NAMALWA (cell line): ENCODE data around the gene FGF19.
A peak's percentile ranks its signal among the peaks of the same experiment; 100 is the strongest.

ENCODE experiments used
- DNase-seq: peaks from one replicate; pipeline ENCODE4 v3.0.0-alpha.2; 2015; ENCODE audit warnings: low spot score

The FGF19 gene

GRCh38 chr11:69703768-69704507, at the start of gene FGF19:
FGF19 (minus strand) TSS chr11:69704022; CDS start chr11:69703876, 146 bp downstream.
- no peak for DNase-seq

- no peak for DNase-seq
Measured at GRCh38 chr11:69752890-69753289, 49.1 kb upstream of the FGF19 start.

GRCh38 chr11:69750875-69751597, 47.2 kb upstream of the FGF19 start:
- no peak for DNase-seq

- no peak for DNase-seq
Measured at GRCh38 chr11:69750108-69750850, 46.5 kb upstream of the FGF19 start.

- DNase-seq = no peak
Measured at GRCh38 chr11:69748637-69749036, 44.8 kb upstream of the FGF19 start.

GRCh38 chr11:69746752-69747742, 43.2 kb upstream of the FGF19 start:
- no peak for DNase-seq

- DNase-seq = no peak
Measured at GRCh38 chr11:69746140-69746539, 42.3 kb upstream of the FGF19 start.

- DNase-seq = no peak
Measured at GRCh38 chr11:69745201-69745600, 41.4 kb upstream of the FGF19 start.

- DNase-seq = no peak
Measured at GRCh38 chr11:69744435-69744834, 40.6 kb upstream of the FGF19 start.

- no peak for DNase-seq
Measured at GRCh38 chr11:69734841-69735240, 31.0 kb upstream of the FGF19 start.

GRCh38 chr11:69734367-69734766, 30.5 kb upstream of the FGF19 start:
- DNase-seq = no peak

GRCh38 chr11:69732910-69733309, 29.1 kb upstream of the FGF19 start:
- DNase-seq = no peak

GRCh38 chr11:69731110-69731509, 27.3 kb upstream of the FGF19 start:
- no peak for DNase-seq

- no peak for DNase-seq
Measured at GRCh38 chr11:69730500-69730899, 26.7 kb upstream of the FGF19 start.

- no peak for DNase-seq
Measured at GRCh38 chr11:69729252-69729651, 25.4 kb upstream of the FGF19 start.

GRCh38 chr11:69727266-69727665, 23.4 kb upstream of the FGF19 start:
- no peak for DNase-seq

- no peak for DNase-seq
Measured at GRCh38 chr11:69726481-69726880, 22.7 kb upstream of the FGF19 start.

GRCh38 chr11:69726019-69726418, 22.2 kb upstream of the FGF19 start:
- DNase-seq = no peak

- no peak for DNase-seq
Measured at GRCh38 chr11:69721745-69722144, 17.9 kb upstream of the FGF19 start.

- no peak for DNase-seq
Measured at GRCh38 chr11:69721106-69721505, 17.3 kb upstream of the FGF19 start.

GRCh38 chr11:69718912-69719311, 15.1 kb upstream of the FGF19 start:
- no peak for DNase-seq

GRCh38 chr11:69718147-69718546, 14.3 kb upstream of the FGF19 start:
- peak; percentile 94 for DNase-seq
